Activated CD4-positive, alpha-beta memory T cell treated with anti-CD3 and anti-CD28 coated beads, Interleukin-2, amount 10 ng/mL, durations not matched to agents 7 days and 5 days (primary cell): ENCODE results near the gene GFRA1. TPM values are rescaled to one million over a fixed set of nuclear protein-coding genes. Genes with fewer than 3 reads are reported as not detected.

Source experiments
- CTCF ChIA-PET: fragments of 350-600 bp; sonication (Branson Sonifier 250); formaldehyde crosslinking; loops from one replicate; lab custom pipeline; 2021; ENCODE audit warnings: antibody characterized with exemption, inconsistent platforms; lab: Charles Lee
- POLR2A ChIA-PET: fragments of 350-600 bp; sonication (Branson Sonifier 250); formaldehyde crosslinking; loops from one replicate; lab custom pipeline; 2021; ENCODE audit warnings: antibody characterized with exemption; lab: Charles Lee
- DNase-seq: peaks from one replicate; pipeline ENCODE4 v3.0.0-alpha.2; 2020
- H3K27ac Mint-ChIP-seq: one replicate; pipeline ENCODE4 v1.8.0; 2021; ENCODE audit warnings: mild to moderate bottlenecking, mixed read lengths
- H3K27me3 Mint-ChIP-seq: one replicate; pipeline ENCODE4 v1.8.0; 2021; ENCODE audit warnings: mixed read lengths
- H3K36me3 Mint-ChIP-seq: one replicate; pipeline ENCODE4 v1.8.0; 2021; ENCODE audit warnings: low read depth, mixed read lengths
- H3K4me1 Mint-ChIP-seq: one replicate; pipeline ENCODE4 v1.8.0; 2021; ENCODE audit warnings: mixed read lengths
- H3K4me3 Mint-ChIP-seq: one replicate; pipeline ENCODE4 v1.8.0; 2021; ENCODE audit warnings: mild to moderate bottlenecking, mixed read lengths
- H3K9me3 Mint-ChIP-seq: one replicate; pipeline ENCODE4 v1.8.0; 2021; ENCODE audit warnings: mixed read lengths
- total RNA-seq, 2 experiments: library from RNA; stranded (reverse); gene quantifications; one replicate each; pipeline ENCODE4 v1.2.3, GENCODE V29; 2021

GFRA1 gene
- total RNA-seq, 2 experiments from 2014 or later, result not detected

DNA sequence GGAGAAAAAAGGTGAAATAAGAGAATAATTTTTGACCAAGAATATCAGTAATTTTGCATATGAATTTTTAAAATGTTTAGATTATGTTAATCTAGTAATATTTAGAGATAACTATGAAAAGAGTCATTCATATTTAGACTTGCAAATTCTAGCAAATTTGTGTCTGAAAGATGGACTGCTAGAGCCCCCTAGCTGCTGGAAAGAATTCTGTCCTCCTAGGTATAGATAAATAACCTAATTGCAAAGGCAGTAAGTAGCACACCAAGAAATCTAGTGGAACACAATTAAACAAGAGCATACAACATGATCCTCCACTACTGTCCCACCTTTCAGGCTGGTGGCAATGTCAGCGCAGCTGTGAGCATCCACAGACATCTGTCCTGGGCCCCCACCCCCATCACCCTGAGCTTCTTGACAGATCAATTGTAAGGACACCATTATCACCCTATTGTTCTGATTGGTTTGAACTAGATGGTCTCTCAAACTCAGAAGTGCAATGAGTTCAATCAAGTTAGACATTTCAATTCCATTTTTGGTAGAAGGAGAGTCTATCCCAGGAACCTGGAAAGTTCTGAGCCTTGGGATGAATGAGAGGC lies 15.0 kb upstream of the GFRA1 start:
- Mint-ChIP-seq H3K27ac (no peak overlapping the region), H3K27me3 (no peaks in the 10 kb centered on the region), H3K36me3 (no peaks in the 10 kb centered on the region), H3K4me3 (no peak overlapping the region), H3K9me3 (no peaks in the 10 kb centered on the region), H3K4me1 (peaks cover 6% of the 10 kb centered on the region)
- DNase-seq, result no peak
- ChIA-PET CTCF (interaction anchor here (1.2 to 1.4 kb wide), 2 partner anchors 488 to 489 kb away, joined by 3 to 5 read pairs; no protein-coding TSS in a partner anchor), POLR2A (no interaction called here)

DNA sequence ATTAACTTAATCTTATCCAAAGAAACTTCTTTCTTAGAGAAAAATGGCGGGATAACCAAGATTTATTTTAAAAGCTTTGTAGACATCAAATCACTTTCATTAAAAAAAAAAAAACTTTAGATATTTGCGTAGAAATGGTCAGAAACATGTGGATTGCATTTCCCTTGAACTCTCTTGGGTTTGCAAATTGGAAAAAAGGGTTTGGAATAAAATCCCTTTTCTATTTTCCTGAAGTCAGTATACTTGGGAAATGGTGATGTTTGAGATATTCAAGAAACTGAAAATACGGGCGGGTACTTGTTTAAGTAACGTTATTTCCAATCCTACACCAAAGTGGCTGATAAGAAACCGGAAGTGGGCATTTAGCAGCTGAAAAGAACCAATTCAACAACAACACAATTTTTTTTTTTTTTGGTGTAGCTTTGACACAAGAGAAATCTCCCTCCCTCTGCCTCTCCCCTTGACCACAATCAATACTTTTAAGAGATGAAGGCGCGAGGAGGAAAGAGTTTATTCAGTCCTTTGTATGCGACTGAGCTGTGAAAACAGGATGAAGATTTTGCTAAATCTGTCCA lies 13.7 kb upstream of the GFRA1 start:
- CTCF ChIA-PET, result interaction anchor here (1.2 kb wide), 1 partner anchor 487 kb away, joined by 3 read pairs; no protein-coding TSS in a partner anchor

DNA sequence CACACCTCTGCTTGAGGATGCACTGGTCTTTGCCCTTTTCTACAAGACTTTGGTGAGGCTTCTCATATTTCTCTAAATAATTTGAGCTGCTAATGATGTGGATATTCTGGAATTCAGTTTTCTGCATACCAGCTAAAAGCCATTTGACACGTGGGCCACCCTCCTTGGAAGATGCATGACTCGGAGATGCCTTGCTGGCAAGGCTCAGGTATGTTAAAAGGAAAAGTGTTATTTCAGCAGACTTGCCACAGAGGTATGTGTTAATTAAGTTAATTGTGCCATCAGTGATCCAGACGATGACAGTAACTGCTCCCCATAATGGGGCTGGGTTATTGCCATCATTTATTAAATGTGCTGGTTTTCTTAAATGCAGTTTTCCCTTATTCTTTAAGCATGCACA lies 8.8 kb upstream of the GFRA1 start:
- CTCF ChIA-PET, result no interaction called here
- no peak overlapping the region for H3K4me3 Mint-ChIP-seq
- POLR2A ChIA-PET, result no interaction called here
- H3K27me3 Mint-ChIP-seq, result no peaks in the 10 kb centered on the region
- peaks cover 2% of the 10 kb centered on the region for H3K4me1 Mint-ChIP-seq
- H3K27ac Mint-ChIP-seq, result no peak overlapping the region
- H3K9me3 Mint-ChIP-seq, result no peaks in the 10 kb centered on the region
- no peak for DNase-seq
- H3K36me3 Mint-ChIP-seq, result no peaks in the 10 kb centered on the region

More for the DNA sequence above, 13.7 kb upstream of the GFRA1 start:
- DNase-seq, result no peak
- Mint-ChIP-seq H3K36me3 (no peaks in the 10 kb centered on the region), H3K4me3 (no peak overlapping the region), H3K9me3 (no peaks in the 10 kb centered on the region), H3K27ac (no peak overlapping the region), H3K27me3 (no peaks in the 10 kb centered on the region), H3K4me1 (peaks cover 6% of the 10 kb centered on the region)
- POLR2A ChIA-PET, result no interaction called here

DNA sequence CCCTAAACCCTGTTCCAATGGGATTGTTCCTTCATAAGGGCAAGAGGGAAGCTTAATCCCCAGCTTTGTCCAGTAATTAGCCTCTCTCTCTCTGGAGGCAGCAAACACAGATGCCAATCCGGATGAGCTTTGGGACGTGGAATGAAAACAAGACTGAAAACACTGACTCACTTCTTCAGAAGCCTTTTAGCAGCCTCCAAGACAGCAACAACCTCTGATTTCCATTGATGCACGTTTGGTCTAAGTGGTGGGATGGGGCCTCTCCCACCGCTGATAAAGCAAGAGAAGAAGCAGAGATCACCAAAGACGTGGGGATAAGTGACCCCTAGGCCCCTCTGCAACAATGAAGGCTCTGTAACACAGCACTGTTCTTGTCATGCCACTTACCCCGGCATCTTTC lies 5.8 kb upstream of the GFRA1 start:
- DNase-seq, result no peak
- CTCF ChIA-PET, result no interaction called here
- Mint-ChIP-seq H3K4me1 (peaks cover 2% of the 10 kb centered on the region), H3K4me3 (no peak overlapping the region), H3K36me3 (no peaks in the 10 kb centered on the region), H3K27me3 (peaks cover 19% of the 10 kb centered on the region), H3K27ac (no peak overlapping the region), H3K9me3 (no peaks in the 10 kb centered on the region)
- POLR2A ChIA-PET, result no interaction called here

DNA sequence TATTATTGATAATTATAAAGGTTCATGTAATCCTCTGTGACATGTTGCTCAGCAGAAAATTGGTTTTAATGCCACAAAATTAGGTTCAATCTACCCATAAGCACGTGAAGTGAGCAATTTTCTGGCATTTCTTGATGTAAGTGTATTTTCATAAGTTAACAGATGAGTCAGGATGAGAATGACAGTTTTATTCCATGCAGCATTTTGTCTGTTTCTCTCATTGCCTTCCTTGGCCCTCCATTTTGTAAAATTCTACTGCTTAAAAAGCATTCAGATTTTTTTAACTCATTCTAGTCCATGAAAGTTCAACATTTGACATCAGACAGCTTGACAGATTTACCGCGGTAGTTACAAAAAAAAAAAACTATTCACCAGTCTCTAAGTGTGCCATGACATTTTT lies 4.0 kb upstream of the GFRA1 start:
- Mint-ChIP-seq H3K4me3 (no peak overlapping the region), H3K4me1 (peaks cover 7% of the 10 kb centered on the region), H3K9me3 (no peaks in the 10 kb centered on the region), H3K27me3 (peaks cover 32% of the 10 kb centered on the region), H3K27ac (no peak overlapping the region), H3K36me3 (peaks cover 5% of the 10 kb centered on the region)
- CTCF ChIA-PET, result no interaction called here
- POLR2A ChIA-PET, result no interaction called here
- DNase-seq, result no peak

DNA sequence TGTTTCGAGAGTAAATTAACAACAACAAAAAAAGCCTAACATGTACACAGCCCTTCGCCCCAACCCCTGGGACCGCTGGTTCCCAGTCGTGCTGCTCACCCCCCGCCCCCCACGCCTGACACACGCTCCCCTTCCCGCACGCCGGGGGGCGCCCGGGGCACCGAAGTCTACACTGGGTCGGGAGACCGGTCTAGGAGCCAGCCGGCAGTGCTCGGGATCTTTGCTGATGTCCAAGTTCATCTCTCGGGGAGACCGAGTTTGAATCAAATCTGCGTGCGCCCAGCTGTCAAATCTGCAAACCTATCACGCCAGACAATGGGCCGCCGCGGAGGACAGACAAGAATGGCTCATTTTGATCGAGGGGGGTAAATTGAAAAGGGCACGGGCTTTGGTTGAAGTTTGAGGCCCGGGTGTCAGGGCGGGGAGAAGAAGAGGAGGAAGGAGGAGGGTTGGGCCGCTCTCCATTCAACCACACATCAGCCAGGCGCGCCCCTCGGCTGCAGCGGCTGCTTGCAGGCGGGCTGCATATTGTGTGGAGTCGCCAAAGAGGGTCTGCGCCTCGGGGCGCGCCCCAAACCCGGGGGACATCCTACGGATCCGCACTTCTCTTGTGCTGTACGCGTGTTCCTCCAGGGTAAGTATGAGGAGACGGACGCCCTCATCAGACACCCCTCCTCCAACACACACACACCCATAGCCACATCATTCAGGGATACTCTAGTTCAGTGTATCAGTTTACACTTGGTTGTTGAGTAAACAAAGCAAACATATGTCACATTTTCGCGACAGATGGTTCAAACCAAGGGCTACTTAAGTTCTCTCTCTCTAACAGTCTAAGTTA lies 1.3 kb upstream of the GFRA1 start:
- H3K27me3 Mint-ChIP-seq, result peaks cover 53% of the 10 kb centered on the region
- POLR2A ChIA-PET, result no interaction called here
- no peak for DNase-seq
- no peak overlapping the region for H3K27ac Mint-ChIP-seq
- H3K4me3 Mint-ChIP-seq, result no peak overlapping the region
- no peaks in the 10 kb centered on the region for H3K9me3 Mint-ChIP-seq
- peaks cover 5% of the 10 kb centered on the region for H3K36me3 Mint-ChIP-seq
- CTCF ChIA-PET, result no interaction called here
- peaks cover 7% of the 10 kb centered on the region for H3K4me1 Mint-ChIP-seq

DNA sequence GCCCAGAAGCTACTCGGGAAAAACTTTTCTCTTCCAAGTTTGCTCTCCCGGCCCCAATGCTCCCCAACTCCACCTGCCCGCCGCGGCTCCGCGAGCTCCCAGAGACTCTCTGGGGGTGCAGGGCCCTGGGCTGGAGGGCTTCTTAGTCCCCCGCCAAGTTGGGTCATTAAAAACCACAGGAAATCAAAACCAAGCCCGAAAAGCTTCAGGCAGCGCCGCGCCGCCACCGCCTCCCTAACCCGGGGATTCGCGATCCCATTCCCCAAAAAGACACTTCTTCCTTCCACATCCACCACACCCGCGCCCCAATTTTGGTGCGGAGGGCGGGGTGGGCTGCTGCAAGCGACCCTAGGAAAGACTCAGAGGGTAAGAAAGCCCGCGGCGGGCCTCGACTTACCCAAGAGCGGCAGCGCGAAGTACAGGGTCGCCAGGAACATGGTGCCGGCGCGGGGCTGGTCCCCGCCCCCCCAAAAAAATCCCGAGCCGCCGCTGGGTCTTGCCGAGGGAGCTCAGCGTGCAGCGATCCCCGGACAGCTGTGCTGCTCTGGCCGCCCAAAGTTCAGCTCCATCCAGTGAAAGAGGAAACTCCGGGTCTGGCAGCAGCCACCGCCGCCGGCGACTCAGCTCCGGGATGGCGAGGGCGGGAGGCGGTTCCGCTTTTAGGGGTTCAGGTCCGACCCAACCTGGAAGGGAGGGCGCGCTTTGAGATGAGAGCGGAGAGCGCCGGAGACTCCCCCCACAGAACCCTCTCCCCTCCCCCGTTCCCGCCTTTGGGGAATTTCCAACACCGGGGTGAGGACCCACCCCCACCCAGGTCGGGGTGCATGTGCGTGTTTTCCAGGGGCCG lies 1.2 kb downstream of the GFRA1 start:
- Mint-ChIP-seq H3K27ac (no peak overlapping the region), H3K36me3 (peaks cover 5% of the 10 kb centered on the region), H3K4me1 (peaks cover 7% of the 10 kb centered on the region), H3K27me3 (peaks cover 62% of the 10 kb centered on the region), H3K4me3 (no peak overlapping the region), H3K9me3 (no peaks in the 10 kb centered on the region)
- no peak for DNase-seq
- CTCF ChIA-PET, result no interaction called here
- POLR2A ChIA-PET, result interaction anchor here (0.6 kb wide), 1 partner anchor 8 kb away, joined by 3 read pairs; no protein-coding TSS in a partner anchor

DNA sequence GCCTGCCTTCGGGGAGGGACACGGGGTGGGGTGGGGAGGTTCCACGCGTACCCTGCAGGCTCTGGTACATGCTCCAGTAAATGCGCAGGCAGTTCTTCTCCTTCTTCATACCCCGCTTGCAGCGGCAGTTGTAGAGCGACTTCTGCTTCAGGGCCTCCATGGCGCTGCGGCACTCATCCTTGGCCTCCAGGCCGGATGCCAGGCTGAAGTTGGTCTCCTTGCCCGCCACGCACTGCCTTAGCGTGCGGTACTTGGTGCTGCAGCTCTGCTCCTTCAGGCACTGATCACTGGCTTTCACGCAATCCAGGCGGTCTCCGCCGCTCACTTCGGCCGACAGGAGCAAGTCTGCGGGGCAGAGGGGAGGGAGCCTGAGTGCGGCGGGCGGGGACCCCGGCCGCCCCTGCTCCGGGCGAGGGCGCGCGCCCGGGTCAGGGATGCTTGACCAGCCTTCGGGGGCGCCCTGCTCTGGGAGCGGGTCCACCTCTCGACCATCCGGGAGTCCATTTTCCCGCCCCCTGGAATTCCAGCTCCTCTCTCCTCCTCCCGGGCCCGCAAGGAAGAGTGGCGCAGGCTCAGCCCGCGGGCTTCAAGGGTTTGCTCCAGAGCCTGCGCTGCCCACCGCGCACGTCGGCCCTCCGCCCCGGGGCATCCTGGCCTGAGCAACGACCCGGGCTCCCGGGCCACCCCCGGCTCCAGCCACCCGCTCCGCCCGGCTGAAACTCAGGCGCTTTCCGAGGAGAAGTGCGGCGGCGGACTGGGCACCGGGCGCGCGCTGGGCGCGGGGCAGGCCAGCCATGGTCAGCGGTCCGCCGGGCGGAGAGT lies 2.0 kb downstream of the GFRA1 start:
- Mint-ChIP-seq H3K9me3 (no peaks in the 10 kb centered on the region), H3K4me3 (no peak overlapping the region), H3K4me1 (peaks cover 7% of the 10 kb centered on the region), H3K27ac (no peak overlapping the region), H3K36me3 (peaks cover 5% of the 10 kb centered on the region), H3K27me3 (peaks cover 60% of the 10 kb centered on the region)
- DNase-seq, result no peak
- POLR2A ChIA-PET, result no interaction called here
- CTCF ChIA-PET, result no interaction called here

DNA sequence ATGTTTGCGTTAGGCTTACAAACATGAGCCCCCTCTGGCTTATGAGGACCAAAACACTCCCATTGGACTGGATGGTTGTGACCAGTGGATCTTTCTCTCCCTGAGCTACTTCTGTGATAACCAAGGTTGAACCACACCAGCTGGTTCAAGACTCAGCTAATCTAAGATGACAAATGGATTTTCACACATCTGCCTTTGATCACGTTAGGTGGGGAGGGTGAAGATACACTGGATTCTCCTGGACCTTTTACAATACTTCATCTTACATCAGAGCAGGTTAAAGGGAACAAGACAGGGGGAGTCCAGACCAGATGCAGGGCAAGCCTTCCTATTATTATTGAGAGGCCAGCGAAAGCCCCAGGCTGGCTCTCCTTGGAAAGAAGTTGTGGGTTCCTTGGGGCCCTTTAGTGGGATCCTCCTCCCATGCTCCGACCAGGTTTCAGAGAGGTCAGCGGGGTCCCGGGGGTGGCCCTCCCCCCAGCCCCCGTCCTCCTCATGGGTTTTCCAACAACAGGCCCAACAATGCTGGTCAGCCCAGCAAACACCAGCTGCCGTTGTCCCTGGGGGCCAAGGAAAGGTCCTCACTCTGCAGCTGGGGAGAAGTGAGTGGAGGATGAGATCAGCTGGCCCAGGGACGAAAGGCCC lies 2.8 kb downstream of the GFRA1 start:
- POLR2A ChIA-PET, result no interaction called here
- no peak for DNase-seq
- Mint-ChIP-seq H3K36me3 (peaks cover 5% of the 10 kb centered on the region), H3K27me3 (peaks cover 56% of the 10 kb centered on the region), H3K27ac (no peak overlapping the region), H3K4me3 (no peak overlapping the region), H3K4me1 (peaks cover 7% of the 10 kb centered on the region), H3K9me3 (no peaks in the 10 kb centered on the region)
- CTCF ChIA-PET, result no interaction called here

DNA sequence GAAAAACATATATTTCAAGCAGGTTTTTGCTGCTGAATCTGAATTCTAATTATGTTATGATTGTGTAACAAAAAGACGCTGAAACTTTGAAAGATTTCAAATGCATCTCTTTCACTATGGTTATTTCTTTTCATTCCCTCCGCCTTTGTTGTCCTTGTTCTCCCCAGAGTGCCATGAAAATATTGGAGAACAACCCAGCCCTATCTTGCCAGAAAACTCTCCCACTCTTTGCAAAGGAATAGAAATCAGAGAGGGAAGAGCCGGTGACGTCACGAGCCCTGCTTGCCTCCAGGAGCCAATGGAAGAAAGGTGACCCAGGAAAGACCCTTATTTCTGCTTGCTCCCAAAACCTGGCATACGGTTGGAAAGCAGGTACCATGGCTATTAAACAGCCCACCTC lies 3.4 kb downstream of the GFRA1 start:
- H3K27me3 Mint-ChIP-seq, result peaks cover 50% of the 10 kb centered on the region
- H3K36me3 Mint-ChIP-seq, result peaks cover 5% of the 10 kb centered on the region
- ChIA-PET POLR2A (no interaction called here), CTCF (no interaction called here)
- H3K4me1 Mint-ChIP-seq, result peaks cover 7% of the 10 kb centered on the region
- H3K9me3 Mint-ChIP-seq, result no peaks in the 10 kb centered on the region
- DNase-seq, result no peak
- no peak overlapping the region for H3K4me3 Mint-ChIP-seq
- H3K27ac Mint-ChIP-seq, result no peak overlapping the region

DNA sequence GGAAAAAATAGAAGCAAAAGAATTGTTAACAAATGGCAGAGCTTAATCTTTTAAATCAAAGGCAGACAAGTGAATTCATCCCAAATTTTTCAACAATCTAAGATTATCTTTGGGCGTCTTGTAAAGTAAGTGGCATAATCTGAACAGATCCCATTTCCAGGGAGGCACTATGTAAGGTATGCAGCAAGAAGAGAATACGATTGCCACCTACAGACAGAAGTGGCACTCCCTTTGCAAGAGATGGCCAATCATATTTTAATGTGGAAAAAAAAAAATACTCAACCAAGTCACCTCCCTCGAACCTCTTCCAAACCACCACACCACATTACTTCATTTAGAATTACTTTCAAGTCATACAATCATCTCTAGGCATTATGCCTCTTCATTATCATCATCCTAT lies 4.0 kb downstream of the GFRA1 start:
- no peak for DNase-seq
- no peak overlapping the region for H3K27ac Mint-ChIP-seq
- peaks cover 5% of the 10 kb centered on the region for H3K36me3 Mint-ChIP-seq
- ChIA-PET CTCF (no interaction called here), POLR2A (no interaction called here)
- no peak overlapping the region for H3K4me3 Mint-ChIP-seq
- peaks cover 43% of the 10 kb centered on the region for H3K27me3 Mint-ChIP-seq
- peaks cover 5% of the 10 kb centered on the region for H3K4me1 Mint-ChIP-seq
- no peaks in the 10 kb centered on the region for H3K9me3 Mint-ChIP-seq

DNA sequence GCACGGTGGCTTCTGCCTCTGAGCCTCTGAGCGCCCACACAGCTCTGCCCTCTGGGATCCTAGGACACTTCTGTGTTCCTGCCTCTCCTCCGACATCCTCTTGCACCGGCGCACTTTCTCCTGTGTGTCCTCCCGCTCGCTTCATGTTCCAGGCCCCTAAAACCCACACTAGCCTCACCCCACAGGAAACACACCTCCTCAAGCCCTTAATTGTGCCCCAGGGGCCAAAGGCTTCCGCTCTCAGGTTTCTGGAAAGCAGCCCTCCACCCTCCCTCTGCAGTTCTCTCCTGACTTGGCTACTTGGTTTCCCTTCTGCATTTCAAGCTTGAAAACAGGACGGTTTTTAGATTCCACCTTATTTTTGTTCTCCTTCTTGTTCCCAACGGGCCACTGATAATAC lies 7.3 kb downstream of the GFRA1 start:
- H3K27me3 Mint-ChIP-seq, result peaks cover 22% of the 10 kb centered on the region
- no peaks in the 10 kb centered on the region for H3K4me1 Mint-ChIP-seq
- H3K4me3 Mint-ChIP-seq, result no peak overlapping the region
- no peaks in the 10 kb centered on the region for H3K9me3 Mint-ChIP-seq
- no peak overlapping the region for H3K27ac Mint-ChIP-seq
- H3K36me3 Mint-ChIP-seq, result no peaks in the 10 kb centered on the region
- DNase-seq, result no peak
- ChIA-PET POLR2A (no interaction called here), CTCF (no interaction called here)
